HG02885 (cell line): ENCODE data around the gene ABHD15.
"Not testable (repeated sequence)": the region's sequence is repeated elsewhere in the genome, so short reads cannot be mapped to it uniquely, and the experiment has no call there.

Source experiments
- ATAC-seq: cut with Tn5 transposase; IDR thresholded peaks from one replicate; pipeline ENCODE4 v1.9.1; 2021; ENCODE audit warnings: mild to moderate bottlenecking; ENCODE audit not compliant: unreplicated experiment, poor library complexity

ABHD15 gene

GRCh38 chr17:29571883-29572681 is 5.2 kb upstream of the ABHD15 start:
- ATAC-seq, result no peak

GRCh38 chr17:29571486-29571882 is 4.6 kb upstream of the ABHD15 start:
- no peak for ATAC-seq

GRCh38 chr17:29570521-29570920 is 3.7 kb upstream of the ABHD15 start:
- ATAC-seq, result no peak

GRCh38 chr17:29569245-29569950 is 2.6 kb upstream of the ABHD15 start:
- ATAC-seq, result no peak

GRCh38 chr17:29568331-29569244 is 1.8 kb upstream of the ABHD15 start, which contains the start of gene TP53I13:
TSS of gene TP53I13 (plus strand) at chr17:29568701. CDS start at chr17:29568759, 58 bp downstream.
- ATAC-seq, result peak; percentile 47

GRCh38 chr17:29567554-29568330 is 905 bp upstream of the ABHD15 start:
- ATAC-seq, result peak; percentile 42

GRCh38 chr17:29567304-29567553 is 392 bp upstream of the ABHD15 start:
- peak; percentile 10 for ATAC-seq

- peak; percentile 21 for ATAC-seq
Observed at GRCh38 chr17:29565643-29566472, 979 bp downstream of the ABHD15 start.

- no peak for ATAC-seq
Observed at GRCh38 chr17:29563816-29564215, 3.0 kb downstream of the ABHD15 start.

- no peak for ATAC-seq
Observed at GRCh38 chr17:29562615-29563014, 4.2 kb downstream of the ABHD15 start.

- ATAC-seq, result no peak
Observed at GRCh38 chr17:29561554-29562517, 5.0 kb downstream of the ABHD15 start.

- no peak for ATAC-seq
Observed at GRCh38 chr17:29560316-29560715, 6.5 kb downstream of the ABHD15 start.

GRCh38 chr17:29559640-29560039 is 7.2 kb downstream of the ABHD15 start:
- no peak for ATAC-seq

- ATAC-seq, result not testable (repeated sequence)
Observed at GRCh38 chr17:29558139-29558538, 8.7 kb downstream of the ABHD15 start.

- no peak for ATAC-seq
Observed at GRCh38 chr17:29557739-29558116, 9.1 kb downstream of the ABHD15 start.

GRCh38 chr17:29557085-29557738 is 9.6 kb downstream of the ABHD15 start:
- ATAC-seq, result no peak

GRCh38 chr17:29555840-29556239 is 11.0 kb downstream of the ABHD15 start:
- ATAC-seq, result no peak
